ENCODE results near the gene TRIM39. TPM values are rescaled to one million over a fixed set of nuclear protein-coding genes. Genes with fewer than 3 reads are reported as not detected.

Gene TRIM39
- total RNA-seq, 6 experiments from 2014 or later = 8.7 to 12.2 (median 10.8) TPM

- H3K27ac Mint-ChIP-seq = no peak overlapping the region
- H3K27me3 Mint-ChIP-seq (ENCODE audit: insufficient read depth) = no peaks in the 10 kb centered on the region
- H3K4me3 Mint-ChIP-seq = no peak overlapping the region
- TF ChIP-seq, protein P1, sequence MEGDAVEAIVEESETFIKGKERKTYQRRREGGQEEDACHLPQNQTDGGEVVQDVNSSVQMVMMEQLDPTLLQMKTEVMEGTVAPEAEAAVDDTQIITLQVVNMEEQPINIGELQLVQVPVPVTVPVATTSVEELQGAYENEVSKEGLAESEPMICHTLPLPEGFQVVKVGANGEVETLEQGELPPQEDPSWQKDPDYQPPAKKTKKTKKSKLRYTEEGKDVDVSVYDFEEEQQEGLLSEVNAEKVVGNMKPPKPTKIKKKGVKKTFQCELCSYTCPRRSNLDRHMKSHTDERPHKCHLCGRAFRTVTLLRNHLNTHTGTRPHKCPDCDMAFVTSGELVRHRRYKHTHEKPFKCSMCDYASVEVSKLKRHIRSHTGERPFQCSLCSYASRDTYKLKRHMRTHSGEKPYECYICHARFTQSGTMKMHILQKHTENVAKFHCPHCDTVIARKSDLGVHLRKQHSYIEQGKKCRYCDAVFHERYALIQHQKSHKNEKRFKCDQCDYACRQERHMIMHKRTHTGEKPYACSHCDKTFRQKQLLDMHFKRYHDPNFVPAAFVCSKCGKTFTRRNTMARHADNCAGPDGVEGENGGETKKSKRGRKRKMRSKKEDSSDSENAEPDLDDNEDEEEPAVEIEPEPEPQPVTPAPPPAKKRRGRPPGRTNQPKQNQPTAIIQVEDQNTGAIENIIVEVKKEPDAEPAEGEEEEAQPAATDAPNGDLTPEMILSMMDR (IDR thresholded peaks at IDR 0.05) = no peak
- peaks cover 21% of the 10 kb centered on the region for H3K36me3 Mint-ChIP-seq (ENCODE audit: low read depth)
- no peak for DNase-seq
- no peaks in the 10 kb centered on the region for H3K9me3 Mint-ChIP-seq
- H3K4me1 Mint-ChIP-seq (ENCODE audit: low read depth) = peaks cover 20% of the 10 kb centered on the region
These were observed 13.9 kb downstream of the TRIM39 start for GRCh38 chr6:30340589-30341054.

DNA sequence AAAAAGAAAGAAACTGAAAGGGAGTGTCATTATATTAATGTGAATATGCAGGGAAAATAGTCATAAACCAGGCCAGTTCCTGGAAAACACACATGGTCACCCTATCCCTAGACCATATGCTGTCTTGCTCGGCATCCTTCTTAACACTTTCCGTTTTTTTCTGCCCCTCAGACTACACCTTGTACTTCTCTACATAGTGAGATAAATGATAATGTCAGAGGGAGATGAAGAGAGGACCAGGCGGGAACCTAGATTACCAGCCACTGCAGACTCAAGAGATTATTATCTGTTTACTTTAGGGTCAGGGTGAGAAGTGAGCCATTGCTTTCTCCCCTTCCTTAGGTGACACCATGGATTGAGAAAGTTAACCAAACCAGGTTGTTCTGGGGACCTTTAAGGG lies 14.5 kb downstream of the TRIM39 start:
- Mint-ChIP-seq H3K4me3 (no peak overlapping the region), H3K9me3 (no peaks in the 10 kb centered on the region), H3K4me1 (ENCODE audit: low read depth) (peaks cover 26% of the 10 kb centered on the region), H3K27me3 (ENCODE audit: insufficient read depth) (no peaks in the 10 kb centered on the region), H3K36me3 (ENCODE audit: low read depth) (peaks cover 24% of the 10 kb centered on the region), H3K27ac (no peak overlapping the region)
- TF ChIP-seq, protein P1 (IDR thresholded peaks at IDR 0.05) = no peak
- DNase-seq = no peak

DNA sequence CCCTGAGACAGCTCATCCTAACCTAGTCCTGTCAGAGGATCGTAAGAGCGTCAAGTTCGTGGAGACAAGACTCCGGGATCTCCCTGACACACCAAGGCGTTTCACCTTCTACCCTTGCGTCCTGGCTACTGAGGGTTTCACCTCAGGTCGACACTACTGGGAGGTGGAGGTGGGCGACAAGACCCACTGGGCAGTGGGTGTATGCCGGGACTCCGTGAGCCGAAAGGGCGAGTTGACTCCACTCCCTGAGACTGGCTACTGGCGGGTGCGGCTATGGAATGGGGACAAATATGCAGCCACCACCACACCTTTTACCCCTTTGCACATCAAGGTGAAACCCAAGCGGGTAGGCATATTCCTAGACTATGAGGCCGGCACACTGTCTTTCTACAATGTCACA lies 15.0 kb downstream of the TRIM39 start:
- peaks cover 20% of the 10 kb centered on the region for H3K36me3 Mint-ChIP-seq (ENCODE audit: low read depth)
- H3K4me1 Mint-ChIP-seq (ENCODE audit: low read depth) = peaks cover 27% of the 10 kb centered on the region
- DNase-seq = no peak
- TF ChIP-seq, protein P1 (IDR thresholded peaks at IDR 0.05) = no peak
- no peaks in the 10 kb centered on the region for H3K27me3 Mint-ChIP-seq (ENCODE audit: insufficient read depth)
- H3K4me3 Mint-ChIP-seq = no peak overlapping the region
- no peak overlapping the region for H3K27ac Mint-ChIP-seq
- H3K9me3 Mint-ChIP-seq = no peaks in the 10 kb centered on the region

DNA sequence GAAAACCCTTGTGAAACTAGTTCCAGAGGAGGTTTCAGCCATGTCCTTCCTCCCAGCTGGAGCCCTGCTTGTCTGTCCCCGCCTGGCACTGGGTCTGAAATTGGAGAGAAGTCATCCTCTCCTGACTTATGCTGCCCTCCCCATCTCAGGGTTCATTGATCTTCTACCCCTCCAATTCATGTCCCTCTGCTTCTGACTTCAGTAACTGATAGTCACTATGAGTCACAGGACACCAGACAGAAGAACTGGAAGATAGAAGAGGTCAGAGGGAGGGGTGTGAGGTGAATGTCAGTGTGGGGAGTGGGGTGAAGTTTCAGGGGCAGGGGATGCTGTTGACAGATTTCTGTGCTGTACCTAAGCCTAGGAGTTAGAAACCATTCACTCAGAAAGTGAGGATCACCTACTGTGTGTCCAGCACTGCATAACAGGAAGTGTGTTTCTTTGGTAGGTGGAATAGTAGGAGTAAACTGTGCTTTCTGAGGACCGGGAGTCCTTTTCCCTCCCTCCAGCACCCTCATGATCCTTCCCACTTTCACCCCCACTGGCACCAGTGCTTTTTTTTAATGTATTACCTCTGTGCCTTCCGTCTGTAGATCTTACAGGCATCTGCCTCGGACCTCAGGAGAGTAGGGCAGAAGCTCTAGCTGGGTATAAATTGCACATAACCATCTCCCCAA lies 17.6 kb downstream of the TRIM39 start:
- TF ChIP-seq, protein P1 (IDR thresholded peaks at IDR 0.05) = no peak
- no peaks in the 10 kb centered on the region for H3K27me3 Mint-ChIP-seq (ENCODE audit: insufficient read depth)
- H3K36me3 Mint-ChIP-seq (ENCODE audit: low read depth) = peaks cover 20% of the 10 kb centered on the region
- DNase-seq = no peak
- H3K4me1 Mint-ChIP-seq (ENCODE audit: low read depth) = peaks cover 27% of the 10 kb centered on the region
- peak overlapping the region; percentile 90 for H3K4me3 Mint-ChIP-seq
- no peak overlapping the region for H3K27ac Mint-ChIP-seq
- no peaks in the 10 kb centered on the region for H3K9me3 Mint-ChIP-seq

DNA sequence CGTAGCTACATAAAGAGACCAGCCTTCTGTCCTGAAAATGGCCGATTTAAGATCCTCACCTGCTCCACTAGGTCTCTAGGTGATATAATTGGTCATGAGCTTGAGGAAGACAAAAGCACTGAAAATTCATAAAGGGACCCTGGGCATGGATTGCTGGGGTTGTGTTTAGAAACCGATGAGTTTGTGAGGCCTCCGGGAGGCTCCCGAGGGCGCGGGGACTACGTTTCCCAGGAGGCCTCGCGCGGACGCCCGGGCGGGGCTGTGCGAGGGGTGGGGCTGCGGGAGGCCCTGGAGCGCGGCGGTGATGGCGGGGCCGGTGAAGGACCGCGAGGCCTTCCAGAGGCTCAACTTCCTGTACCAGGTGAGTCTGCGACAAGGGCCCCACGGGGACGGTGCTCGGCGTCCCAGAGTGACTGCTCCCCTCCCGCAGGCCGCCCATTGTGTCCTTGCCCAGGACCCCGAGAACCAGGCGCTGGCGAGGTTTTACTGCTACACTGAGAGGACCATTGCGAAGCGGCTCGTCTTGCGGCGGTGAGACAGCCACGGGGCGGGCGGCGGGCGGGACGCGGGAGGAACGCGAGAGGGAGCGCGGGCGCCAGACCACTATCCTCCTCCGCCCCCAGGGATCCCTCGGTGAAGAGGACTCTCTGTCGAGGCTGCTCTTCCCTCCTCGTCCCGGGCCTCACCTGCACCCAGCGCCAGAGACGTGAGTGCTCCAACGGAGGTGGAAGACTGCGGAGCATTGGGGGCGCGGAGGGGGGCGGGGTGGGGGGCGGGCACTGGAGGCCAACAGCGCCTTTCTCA lies 18.3 kb downstream of the TRIM39 start, which contains the start of gene RPP21:
Gene RPP21 (plus strand): TSS at position 289 of the 804 bp plus-strand sequence. CDS start 16 bp downstream, at position 305.
- no peaks in the 10 kb centered on the region for H3K9me3 Mint-ChIP-seq
- peak within 1 kb of the TSS; percentile 77 for H3K27ac Mint-ChIP-seq
- peak within 1 kb of the TSS; percentile 90 for H3K4me3 Mint-ChIP-seq
- TF ChIP-seq, protein P1 (IDR thresholded peaks at IDR 0.05) = peak; percentile 20; the same call in 1 of the 2 replicates
- peaks cover 22% of the 10 kb centered on the region for H3K4me1 Mint-ChIP-seq (ENCODE audit: low read depth)
- H3K36me3 Mint-ChIP-seq (ENCODE audit: low read depth) = peaks cover 20% of the 10 kb centered on the region
- no peaks in the 10 kb centered on the region for H3K27me3 Mint-ChIP-seq (ENCODE audit: insufficient read depth)
- peak; percentile 60 for DNase-seq
